Urinary bladder (tissue), 4 donors: ENCODE measurements around the gene TNS3. TPM values are rescaled to one million over a fixed set of nuclear protein-coding genes. Genes with fewer than 3 reads are reported as not detected.
"Not testable (repeated sequence)": the region's sequence is repeated elsewhere in the genome, so short reads cannot be mapped to it uniquely, and the experiment has no call there.

Source experiments
- DNase-seq: peaks from one replicate; pipeline ENCODE4 v3.0.0-alpha.2; 2015; ENCODE audit errors: extremely low spot score
- H3K27ac ChIP-seq: one replicate; pipeline ENCODE4 v1.5.1; 2013; ENCODE audit warnings: low read depth, mild to moderate bottlenecking, moderate library complexity
- H3K36me3 ChIP-seq: one replicate; pipeline ENCODE4 v1.6.1; 2013; ENCODE audit warnings: mild to moderate bottlenecking, moderate library complexity; ENCODE audit not compliant: insufficient read depth
- H3K4me1 ChIP-seq: one replicate; pipeline ENCODE4 v1.6.1; 2013; ENCODE audit warnings: mild to moderate bottlenecking, moderate library complexity; ENCODE audit not compliant: insufficient read depth
- H3K4me3 ChIP-seq: one replicate; pipeline ENCODE4 v1.5.1; 2013; ENCODE audit warnings: low read depth, low read length
- WGBS: extraction: QIAGEN DNeasy Blood & Tissue Kit; methylation state at CpG from one replicate; pipeline ENCODE4 v1.1.7; 2013; 5-methylcytosine and 5-hydroxymethylcytosine counted together
- polyA plus RNA-seq: library from polyadenylated mRNA; stranded (reverse); fragments of 200-250 nt; gene quantifications from one replicate; pipeline ENCODE4 v1.2.3, GENCODE V29; 2013
- total RNA-seq: library from RNA; depleted of rRNA; stranded (reverse); fragments of >200 nt; gene quantifications from one replicate; pipeline ENCODE4 v1.2.3, GENCODE V29; 2014
- donor health status: healthy with polysubstance abuse.
- donor health status: healthy.

The TNS3 gene
- total and polyA plus RNA-seq, 2 donors: 15.5 to 71.3 TPM

DNA sequence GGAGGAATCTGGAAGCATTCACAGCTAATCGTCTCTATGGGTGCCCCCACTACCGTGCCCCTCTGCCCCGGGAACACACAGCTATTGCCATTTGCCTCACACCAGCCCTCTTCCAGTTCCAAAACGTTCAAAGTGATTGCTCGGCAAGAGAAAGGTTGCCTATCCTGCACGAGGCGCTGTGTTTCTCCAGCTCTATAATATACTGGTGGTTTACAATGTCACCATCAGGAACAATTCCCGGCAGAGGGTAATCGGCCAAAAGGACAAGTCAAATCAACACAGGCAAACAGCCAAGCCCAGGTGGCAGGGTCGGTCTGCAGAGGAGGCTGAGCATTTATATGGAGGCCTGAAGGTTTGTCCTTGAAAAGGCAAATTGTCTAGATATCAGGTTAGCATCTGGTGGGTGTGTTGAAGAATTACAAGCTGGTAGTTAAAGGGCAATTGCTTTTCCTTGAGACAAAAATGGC lies 29.2 kb upstream of the TNS3 start:
- Histone ChIP-seq H3K36me3 (no peaks in the 10 kb centered on the region), H3K4me3 (no peak overlapping the region), H3K4me1 (no peaks in the 10 kb centered on the region), H3K27ac (no peak overlapping the region)
- no peak for DNase-seq
- WGBS: 32% methylated on average over 10 of the region's 10 CpGs

DNA sequence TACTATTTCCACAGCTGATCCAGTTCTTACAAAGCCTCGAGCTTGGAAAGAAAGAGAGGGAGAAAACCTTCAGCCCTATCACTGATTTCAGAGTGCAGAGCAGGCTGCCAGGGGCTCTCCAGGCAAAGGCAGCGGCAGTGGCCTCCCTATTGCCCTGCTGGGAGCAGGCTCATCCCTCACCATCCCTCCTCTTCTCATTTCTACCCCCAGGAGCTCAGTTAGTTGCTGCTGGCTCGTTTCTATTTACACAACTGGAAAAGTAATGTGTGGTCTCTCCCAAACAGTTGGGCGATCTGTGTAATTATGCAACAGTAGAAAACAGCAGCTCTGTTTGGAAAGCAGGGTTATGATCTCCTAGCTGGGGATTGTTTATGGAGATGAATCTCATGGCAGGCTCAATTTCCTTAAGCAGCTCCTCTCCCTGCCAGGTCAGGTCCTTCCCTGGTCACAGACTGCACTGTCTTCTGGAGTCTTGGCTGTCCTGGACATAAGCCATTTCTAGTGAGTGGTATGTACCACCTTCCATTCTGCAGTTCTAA lies 28.7 kb upstream of the TNS3 start:
- H3K4me1 ChIP-seq: no peaks in the 10 kb centered on the region
- 16% methylated on average over 4 of the region's 4 CpGs for WGBS

GRCh38 chr7:47609803-47610452 lies 28.0 kb upstream of the TNS3 start:
- Histone ChIP-seq H3K36me3 (no peaks in the 10 kb centered on the region), H3K27ac (no peak overlapping the region), H3K4me3 (no peak overlapping the region), H3K4me1 (no peaks in the 10 kb centered on the region)
- DNase-seq: no peak
- WGBS: 50% methylated on average over 16 of the region's 16 CpGs

More for the DNA sequence above, 28.7 kb upstream of the TNS3 start:
- no peak for DNase-seq
- Histone ChIP-seq H3K27ac (no peak overlapping the region), H3K4me3 (no peak overlapping the region), H3K36me3 (no peaks in the 10 kb centered on the region)

DNA sequence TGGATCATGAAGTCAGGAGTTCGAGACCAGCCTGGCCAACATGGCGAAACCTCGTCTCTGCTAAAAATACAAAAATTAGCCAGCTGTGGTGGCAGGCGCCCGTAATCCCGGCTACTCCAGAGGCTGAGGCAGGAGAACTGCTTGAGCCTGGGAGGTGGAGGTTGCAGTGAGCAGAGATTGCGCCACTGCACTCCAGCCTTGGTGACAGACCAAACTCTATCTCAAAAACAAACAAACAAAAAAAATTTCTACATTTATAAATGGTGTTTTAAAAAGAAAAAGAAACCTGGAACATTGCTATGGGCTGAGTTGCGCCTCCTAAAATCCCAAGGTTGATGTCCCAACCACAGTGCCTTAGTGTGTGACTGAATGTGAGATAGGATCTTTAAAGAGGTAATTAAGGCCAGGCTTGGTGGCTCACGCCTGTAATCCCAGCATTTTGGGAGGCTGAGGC lies 24.7 kb upstream of the TNS3 start:
- not testable (repeated sequence) for H3K4me3 ChIP-seq, H3K4me1 ChIP-seq, H3K36me3 ChIP-seq, DNase-seq, H3K27ac ChIP-seq
- 96% methylated on average over 9 of the region's 9 CpGs for whole genome bisulfite sequencing

DNA sequence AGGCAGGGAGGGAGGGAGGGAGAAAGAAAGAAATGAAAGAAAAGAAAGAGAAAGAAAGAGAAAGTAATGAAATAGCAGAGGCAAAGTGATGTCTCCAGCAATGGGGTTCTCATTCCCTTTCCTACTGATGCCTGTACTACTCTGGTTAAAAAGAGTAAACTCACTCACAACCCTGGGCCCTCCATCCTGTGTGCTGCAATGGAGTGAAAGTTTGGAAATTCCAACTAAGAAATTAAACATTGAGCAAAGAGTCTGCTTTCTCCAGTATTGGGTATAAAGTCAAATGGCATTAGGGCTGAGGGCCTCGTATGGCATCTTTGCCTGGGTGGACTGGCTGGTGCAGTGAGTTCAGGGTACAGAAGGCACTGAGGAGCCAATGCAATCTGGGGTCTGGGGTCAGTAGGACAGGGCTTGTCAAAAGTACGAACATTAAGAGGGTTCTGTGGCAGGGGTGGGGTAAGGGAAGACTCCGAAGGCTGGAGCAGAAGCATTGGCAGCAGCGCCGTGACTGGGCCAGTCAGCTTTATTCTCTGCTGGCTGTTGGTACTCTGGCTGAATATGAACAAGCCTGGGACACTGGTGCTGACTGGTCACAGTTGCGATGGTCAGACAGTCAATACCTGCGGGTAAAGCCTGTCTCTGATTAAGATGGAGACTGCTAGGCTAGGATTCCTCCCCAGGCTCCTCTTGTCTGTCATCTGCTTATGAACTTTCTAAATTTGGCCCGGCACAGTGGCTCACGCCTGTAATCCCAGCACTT lies 24.1 kb upstream of the TNS3 start:
- no peak overlapping the region for H3K4me3 ChIP-seq
- H3K27ac ChIP-seq: no peak overlapping the region
- no peak for DNase-seq
- 93% methylated on average over 9 of the region's 9 CpGs for WGBS
- H3K36me3 ChIP-seq: no peaks in the 10 kb centered on the region
- H3K4me1 ChIP-seq: no peaks in the 10 kb centered on the region

- 53% methylated on average over 3 of the region's 3 CpGs for WGBS
- Histone ChIP-seq H3K4me1 (no peaks in the 10 kb centered on the region), H3K27ac (no peak overlapping the region), H3K4me3 (no peak overlapping the region), H3K36me3 (no peaks in the 10 kb centered on the region)
- no peak for DNase-seq
These were observed 22.6 kb upstream of the TNS3 start for GRCh38 chr7:47604496-47604890.

DNA sequence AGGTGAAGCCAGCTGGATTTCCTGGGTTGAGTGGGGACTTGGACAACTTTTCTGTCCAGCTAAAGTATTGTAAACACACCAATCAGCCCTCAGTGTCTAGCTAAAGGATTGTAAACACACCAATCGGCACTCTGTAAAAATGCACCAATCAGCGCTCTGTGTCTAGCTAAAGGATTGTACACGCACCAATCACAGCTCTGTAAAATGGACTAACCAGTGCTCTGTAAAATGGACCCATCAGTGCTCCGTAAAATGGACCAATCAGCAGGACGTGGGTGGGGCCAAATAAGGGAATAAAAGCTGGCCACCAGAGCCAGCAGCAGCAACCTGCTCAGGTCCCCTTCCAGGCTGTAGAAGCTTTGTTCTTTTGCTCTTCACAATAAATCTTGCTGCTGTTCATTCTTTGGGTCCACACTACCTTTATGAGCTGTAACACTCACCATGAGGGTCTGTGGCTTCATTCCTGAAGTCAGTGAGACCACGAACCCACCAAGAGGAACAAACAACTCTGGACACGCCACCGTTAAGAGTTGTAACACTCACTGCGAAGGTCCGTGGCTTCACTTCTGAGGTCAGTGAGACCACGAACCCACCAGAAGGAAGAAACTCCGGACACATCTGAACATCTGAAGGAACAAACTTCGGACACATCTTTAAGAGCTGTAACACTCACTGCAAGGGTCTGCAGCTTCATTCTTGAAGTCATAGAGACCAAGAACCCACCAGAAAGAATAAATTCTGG lies 21.8 kb upstream of the TNS3 start:
- not testable (repeated sequence) for H3K4me1 ChIP-seq, H3K36me3 ChIP-seq, H3K4me3 ChIP-seq, H3K27ac ChIP-seq, DNase-seq
- WGBS: 92% methylated on average over 13 of the region's 13 CpGs

- H3K27ac ChIP-seq: no peak overlapping the region
- DNase-seq: no peak
- H3K36me3 ChIP-seq: no peaks in the 10 kb centered on the region
- H3K4me3 ChIP-seq: no peak overlapping the region
- 93% methylated on average over 7 of the region's 7 CpGs for WGBS
- no peaks in the 10 kb centered on the region for H3K4me1 ChIP-seq
These were observed 20.5 kb upstream of the TNS3 start for GRCh38 chr7:47602272-47603004.

DNA sequence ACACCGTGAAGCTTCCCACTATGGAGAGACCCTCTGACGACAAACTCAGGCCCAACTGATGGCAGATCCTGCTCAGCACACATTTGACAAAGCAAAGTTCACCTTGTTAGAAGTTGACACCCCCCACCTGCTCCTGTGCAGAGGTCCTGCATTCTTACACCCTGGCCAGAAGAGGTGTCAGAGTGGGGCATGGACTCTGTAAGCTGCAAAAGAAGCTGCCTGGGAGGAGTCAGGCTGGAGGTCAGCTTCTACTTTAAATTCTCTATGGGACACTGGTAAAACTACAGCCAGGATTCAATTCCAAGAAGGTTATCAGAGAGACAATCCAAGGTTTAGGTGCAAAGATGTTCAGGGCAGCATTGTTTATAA lies 20.0 kb upstream of the TNS3 start:
- H3K4me3 ChIP-seq: no peak overlapping the region
- no peak overlapping the region for H3K27ac ChIP-seq
- 92% methylated on average over 2 of the region's 2 CpGs for WGBS
- no peaks in the 10 kb centered on the region for H3K36me3 ChIP-seq
- H3K4me1 ChIP-seq: no peaks in the 10 kb centered on the region
- DNase-seq: no peak

- Histone ChIP-seq H3K27ac (no peak overlapping the region), H3K36me3 (no peaks in the 10 kb centered on the region), H3K4me1 (no peaks in the 10 kb centered on the region), H3K4me3 (no peak overlapping the region)
- 81% methylated on average over 4 of the region's 4 CpGs for WGBS
- DNase-seq: no peak
These were observed 19.4 kb upstream of the TNS3 start for GRCh38 chr7:47601119-47601880.

GRCh38 chr7:47600199-47601118 lies 18.5 kb upstream of the TNS3 start:
- 67% methylated on average over 15 of the region's 15 CpGs for WGBS
- H3K36me3 ChIP-seq: no peaks in the 10 kb centered on the region
- H3K4me1 ChIP-seq: no peaks in the 10 kb centered on the region
- no peak overlapping the region for H3K27ac ChIP-seq
- no peak for DNase-seq
- H3K4me3 ChIP-seq: no peak overlapping the region

DNA sequence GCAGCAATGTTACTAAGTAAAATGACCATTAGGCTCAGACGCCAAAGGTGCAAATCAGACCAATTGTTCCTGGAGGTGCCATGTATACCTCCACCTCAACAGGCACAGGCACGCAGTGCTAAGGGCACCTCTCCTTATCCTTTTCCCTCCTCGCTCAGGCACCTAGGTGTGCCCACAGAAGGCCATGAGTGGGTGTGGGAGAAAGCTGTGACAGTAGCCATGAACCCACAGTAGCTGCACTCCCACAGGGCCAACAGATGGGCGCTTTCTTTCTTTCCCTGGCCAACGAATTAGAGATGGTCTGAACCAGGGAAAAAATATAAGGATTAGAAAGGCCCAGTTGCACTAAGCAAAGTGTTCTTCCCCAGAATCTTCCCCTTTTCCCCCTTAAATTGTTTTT lies 15.5 kb upstream of the TNS3 start:
- no peak for DNase-seq
- no peak overlapping the region for H3K27ac ChIP-seq
- H3K4me3 ChIP-seq: no peak overlapping the region
- no peaks in the 10 kb centered on the region for H3K4me1 ChIP-seq
- 98% methylated on average over 5 of the region's 5 CpGs for WGBS
- H3K36me3 ChIP-seq: no peaks in the 10 kb centered on the region
